ENCODE results near the gene AUTS2.

- TF ChIP-seq EP300 (IDR thresholded peaks at IDR 0.05; ENCODE audit: low read depth), result no peak
- TF ChIP-seq POLR2A (IDR thresholded peaks at IDR 0.05), result no peak
- TF ChIP-seq CTCF (IDR thresholded peaks at IDR 0.05), result no peak
These were observed 309.4 kb downstream of the AUTS2 start for GRCh38 chr7:69907720-69908119.
